Loucy (cell line): ENCODE results near the gene ST14.

Experiments used
- H2AFZ ChIP-seq: fragments of 200-600 bp; sonication (generic); 2 replicates; pipeline ENCODE4 v1.6.0; 2016; ENCODE audit warnings: antibody characterized with exemption, mild to moderate bottlenecking, low read length, moderate library complexity
- H3F3A ChIP-seq: fragments of 200-600 bp; 2 replicates; pipeline ENCODE4 v1.6.0; 2016; ENCODE audit warnings: antibody characterized with exemption, low read depth, mild to moderate bottlenecking
- H3K27me3 ChIP-seq: fragments of 200-600 bp; sonication (generic); 2 replicates; pipeline ENCODE4 v1.6.1; 2014; ENCODE audit warnings: low read length, mild to moderate bottlenecking; ENCODE audit not compliant: insufficient read depth, poor library complexity, severe bottlenecking
- H3K36me3 ChIP-seq: fragments of 200-600 bp; sonication (generic); 2 replicates; pipeline ENCODE4 v1.6.1; 2016; ENCODE audit warnings: low read length; ENCODE audit not compliant: insufficient read depth
- H3K4me1 ChIP-seq: fragments of 200-600 bp; sonication (generic); 2 replicates; pipeline ENCODE4 v1.5.1; 2014; ENCODE audit warnings: low read length, mild to moderate bottlenecking; ENCODE audit not compliant: insufficient read depth, poor library complexity, severe bottlenecking
- H3K4me2 ChIP-seq: fragments of 200-600 bp; sonication (generic); 2 replicates; pipeline ENCODE4 v1.6.0; 2014; ENCODE audit warnings: antibody characterized with exemption, low read length, low read depth, mild to moderate bottlenecking; ENCODE audit not compliant: poor library complexity, severe bottlenecking
- H3K4me3 ChIP-seq: fragments of 200-600 bp; sonication (generic); 2 replicates; pipeline ENCODE4 v1.5.1; 2014; ENCODE audit warnings: low read length, mild to moderate bottlenecking, mixed read lengths; ENCODE audit not compliant: poor library complexity, severe bottlenecking
- H3K79me2 ChIP-seq: fragments of 200-600 bp; sonication (generic); 2 replicates; pipeline ENCODE4 v1.6.1; 2014; ENCODE audit warnings: low read length; ENCODE audit not compliant: insufficient read depth
- H3K9ac ChIP-seq: fragments of 200-600 bp; sonication (generic); 2 replicates; pipeline ENCODE4 v1.6.0; 2014; ENCODE audit warnings: mild to moderate bottlenecking, low read depth, low read length, moderate library complexity; ENCODE audit not compliant: poor library complexity, severe bottlenecking
- H3K9me2 ChIP-seq: fragments of 200-600 bp; sonication (generic); replicated peaks from 2 replicates; pipeline ENCODE4 v1.6.1; 2016; ENCODE audit warnings: low read depth, low read length, mixed read lengths
- H3K9me3 ChIP-seq: fragments of 200-600 bp; sonication (generic); 2 replicates; pipeline ENCODE4 v1.6.1; 2014; ENCODE audit warnings: mild to moderate bottlenecking, antibody characterized with exemption, low read length, low read depth; ENCODE audit not compliant: insufficient read depth
- H4K20me1 ChIP-seq: fragments of 200-600 bp; sonication (generic); 2 replicates; pipeline ENCODE4 v1.6.0; 2014; ENCODE audit warnings: antibody characterized with exemption, low read length, mild to moderate bottlenecking; ENCODE audit not compliant: insufficient read depth, poor library complexity, severe bottlenecking
- CTCF ChIP-seq: fragments of 200-600 bp; sonication (generic); conservative IDR thresholded peaks from 2 replicates; pipeline ENCODE4 v1.5.1; 2014; ENCODE audit warnings: mild to moderate bottlenecking, antibody characterized with exemption, low read length
- EZH2phosphoT487 ChIP-seq: fragments of 200-600 bp; IDR thresholded peaks from 2 replicates; pipeline ENCODE4 v1.6.1; 2018; ENCODE audit warnings: antibody characterized with exemption, mild to moderate bottlenecking, moderate library complexity, borderline replicate concordance

ST14 gene

GRCh38 chr11:130162733-130163132 is 3.2 kb downstream of the ST14 start:
- no peaks in the 10 kb centered on the region for H3K4me1 ChIP-seq
- H3F3A ChIP-seq = no peaks in the 10 kb centered on the region
- H4K20me1 ChIP-seq = no peaks in the 10 kb centered on the region
- TF ChIP-seq EZH2phosphoT487 = no peak
- TF ChIP-seq CTCF = no peak
- H3K79me2 ChIP-seq = no peaks in the 10 kb centered on the region
- no peak overlapping the region for H3K4me3 ChIP-seq
- no peaks in the 10 kb centered on the region for H3K9me3 ChIP-seq
- no peaks in the 10 kb centered on the region for H3K36me3 ChIP-seq
- H3K9ac ChIP-seq = no peak overlapping the region
- H3K27me3 ChIP-seq = no peaks in the 10 kb centered on the region
- no peak overlapping the region for H3K4me2 ChIP-seq
- H2AFZ ChIP-seq = no peak overlapping the region
- no peaks in the 10 kb centered on the region for H3K9me2 ChIP-seq

DNA sequence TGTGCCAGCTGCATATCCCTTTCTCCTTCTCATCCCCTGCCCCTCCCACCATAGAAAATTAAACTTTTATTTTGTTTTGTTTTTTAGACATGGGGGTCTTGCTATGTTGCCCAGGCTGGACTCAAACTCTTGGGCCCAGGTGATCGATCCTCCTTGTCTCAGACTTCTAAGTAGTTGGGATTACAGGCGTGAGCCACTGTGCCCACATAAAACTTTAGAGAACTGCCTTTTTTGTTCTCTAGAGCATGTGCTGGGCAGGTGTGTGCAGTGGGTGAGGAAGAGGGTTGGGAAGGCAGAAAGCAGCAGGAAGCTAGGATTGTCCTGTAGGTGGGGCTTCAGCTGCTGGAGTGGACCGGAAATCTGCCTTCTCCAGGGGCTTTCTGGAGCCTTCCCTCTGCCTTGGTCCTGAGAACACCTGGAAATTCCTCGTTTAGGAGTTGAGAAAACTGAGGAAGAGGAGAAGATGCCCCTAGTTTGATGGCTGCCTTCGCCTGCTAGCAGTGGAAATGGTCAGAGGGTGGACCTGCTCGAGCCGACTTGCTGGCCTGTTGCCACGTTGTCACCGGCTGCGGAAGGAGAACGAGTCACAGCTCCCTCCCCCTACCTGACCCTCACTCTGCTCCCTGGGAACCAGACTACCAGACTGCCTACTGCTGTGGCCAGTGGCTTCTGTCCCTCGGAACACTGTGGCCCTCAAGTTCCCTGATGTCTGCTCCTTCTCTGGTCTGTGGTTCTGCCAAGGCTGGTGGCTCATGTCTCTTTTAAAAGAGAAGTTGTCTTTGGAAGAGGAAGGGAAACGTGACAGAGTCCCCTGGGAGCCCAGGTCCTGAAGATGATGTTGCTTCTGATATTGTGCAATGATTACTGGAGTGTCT is 4.0 kb downstream of the ST14 start:
- H3K27me3 ChIP-seq = no peaks in the 10 kb centered on the region
- H3F3A ChIP-seq = no peaks in the 10 kb centered on the region
- H3K36me3 ChIP-seq = no peaks in the 10 kb centered on the region
- H3K9me3 ChIP-seq = no peaks in the 10 kb centered on the region
- H4K20me1 ChIP-seq = no peaks in the 10 kb centered on the region
- no peaks in the 10 kb centered on the region for H3K4me1 ChIP-seq
- no peak for TF ChIP-seq EZH2phosphoT487
- TF ChIP-seq CTCF = no peak
- no peak overlapping the region for H2AFZ ChIP-seq
- no peaks in the 10 kb centered on the region for H3K9me2 ChIP-seq
- no peak overlapping the region for H3K9ac ChIP-seq
- no peaks in the 10 kb centered on the region for H3K79me2 ChIP-seq
- H3K4me2 ChIP-seq = no peak overlapping the region
- no peak overlapping the region for H3K4me3 ChIP-seq

- Histone ChIP-seq H3F3A (no peaks in the 10 kb centered on the region), H3K36me3 (no peaks in the 10 kb centered on the region), H3K4me2 (no peak overlapping the region), H3K9ac (no peak overlapping the region), H3K27me3 (no peaks in the 10 kb centered on the region), H3K4me3 (no peak overlapping the region), H3K9me2 (no peaks in the 10 kb centered on the region), H3K4me1 (no peaks in the 10 kb centered on the region), H4K20me1 (no peaks in the 10 kb centered on the region), H2AFZ (no peak overlapping the region), H3K9me3 (no peaks in the 10 kb centered on the region), H3K79me2 (no peaks in the 10 kb centered on the region)
- no peak for TF ChIP-seq CTCF
- no peak for TF ChIP-seq EZH2phosphoT487
These were observed 4.6 kb downstream of the ST14 start for GRCh38 chr11:130164221-130164570.
